ENCODE measurements around the gene MTUS2. TPM values are rescaled to one million over a fixed set of nuclear protein-coding genes. Genes with fewer than 3 reads are reported as not detected.

MTUS2 gene
- 3.0 and 4.3 TPM in 2 replicates for total RNA-seq
- 4.3 and 4.9 TPM in 2 replicates for polyA plus RNA-seq

- Histone ChIP-seq H3K27ac (no peak within 1 kb of the TSS), H2AFZ (peak within 1 kb of the TSS; percentile 87), H3K9me3 (ENCODE audit: low read depth) (no peaks in the 10 kb centered on the region), H3K36me3 (replicated peaks; ENCODE audit: insufficient read depth, low read depth) (no peaks in the 10 kb centered on the region), H3K4me1 (ENCODE audit: insufficient read depth) (peaks cover 13% of the 10 kb centered on the region), H3K79me2 (no peaks in the 10 kb centered on the region), H3K4me3 (peak within 1 kb of the TSS; percentile 70), H3K9me2 (replicated peaks; ENCODE audit: insufficient read depth) (no peaks in the 10 kb centered on the region), H4K20me1 (ENCODE audit: insufficient read depth, poor library complexity, severe bottlenecking) (no peaks in the 10 kb centered on the region), H3K4me2 (peak within 1 kb of the TSS; percentile 100), H3K27me3 (peaks cover 48% of the 10 kb centered on the region)
- peak; percentile 61 for DNase-seq (ENCODE audit: low spot score)
- TF ChIP-seq EZH2 (IDR thresholded peaks at IDR 0.05; ENCODE audit: borderline replicate concordance) (peak; percentile 47), CTCF (IDR thresholded peaks at IDR 0.05; ENCODE audit: poor library complexity) (no peak), EZH2phosphoT487 (IDR thresholded peaks at IDR 0.05; ENCODE audit: low read depth, severe bottlenecking, unreplicated experiment) (no peak)
- WGBS (ENCODE audit: low lambda C conversion rate, missing lambda C conversion rate) = 2% methylated on average over 84 of the region's 89 CpGs
These were observed at the start of gene MTUS2 for GRCh38 chr13:28820099-28821051. MTUS2 (plus strand) TSS chr13:28820339.

GRCh38 chr13:28778308-28779215, 41.6 kb upstream of the MTUS2 start:
- Histone ChIP-seq H2AFZ (no peak overlapping the region), H3K27me3 (no peaks in the 10 kb centered on the region), H3K9me3 (ENCODE audit: low read depth) (no peaks in the 10 kb centered on the region), H3K4me2 (no peak overlapping the region), H3K36me3 (replicated peaks; ENCODE audit: insufficient read depth, low read depth) (no peaks in the 10 kb centered on the region), H3K4me3 (no peak overlapping the region), H3K79me2 (no peaks in the 10 kb centered on the region), H3K9me2 (replicated peaks; ENCODE audit: insufficient read depth) (no peaks in the 10 kb centered on the region), H4K20me1 (ENCODE audit: insufficient read depth, poor library complexity, severe bottlenecking) (no peaks in the 10 kb centered on the region), H3K27ac (no peak overlapping the region), H3K4me1 (ENCODE audit: insufficient read depth) (no peaks in the 10 kb centered on the region)
- WGBS (ENCODE audit: low lambda C conversion rate, missing lambda C conversion rate) = 97% methylated on average over 48 of the region's 48 CpGs
- no peak for DNase-seq (ENCODE audit: low spot score)
- TF ChIP-seq EZH2 (IDR thresholded peaks at IDR 0.05; ENCODE audit: borderline replicate concordance) (no peak), EZH2phosphoT487 (IDR thresholded peaks at IDR 0.05; ENCODE audit: low read depth, severe bottlenecking, unreplicated experiment) (no peak), CTCF (IDR thresholded peaks at IDR 0.05; ENCODE audit: poor library complexity) (no peak)

GRCh38 chr13:28792992-28793391, 27.1 kb upstream of the MTUS2 start:
- no peak overlapping the region for H3K4me2 ChIP-seq
- no peaks in the 10 kb centered on the region for H3K27me3 ChIP-seq
- H3K79me2 ChIP-seq = no peaks in the 10 kb centered on the region
- H2AFZ ChIP-seq = no peak overlapping the region
- H3K27ac ChIP-seq = no peak overlapping the region
- H3K9me2 ChIP-seq (replicated peaks; ENCODE audit: insufficient read depth) = no peaks in the 10 kb centered on the region
- TF ChIP-seq EZH2 (IDR thresholded peaks at IDR 0.05; ENCODE audit: borderline replicate concordance) = no peak
- TF ChIP-seq EZH2phosphoT487 (IDR thresholded peaks at IDR 0.05; ENCODE audit: low read depth, severe bottlenecking, unreplicated experiment) = no peak
- TF ChIP-seq CTCF (IDR thresholded peaks at IDR 0.05; ENCODE audit: poor library complexity) = no peak
- no peak overlapping the region for H3K4me3 ChIP-seq
- DNase-seq (ENCODE audit: low spot score) = no peak
- no peaks in the 10 kb centered on the region for H3K36me3 ChIP-seq (replicated peaks; ENCODE audit: insufficient read depth, low read depth)
- no peaks in the 10 kb centered on the region for H3K9me3 ChIP-seq (ENCODE audit: low read depth)
- 62% methylated on average over 2 of the region's 2 CpGs for WGBS (ENCODE audit: low lambda C conversion rate, missing lambda C conversion rate)
- H3K4me1 ChIP-seq (ENCODE audit: insufficient read depth) = no peaks in the 10 kb centered on the region
- no peaks in the 10 kb centered on the region for H4K20me1 ChIP-seq (ENCODE audit: insufficient read depth, poor library complexity, severe bottlenecking)

Data from hepatocyte (in vitro differentiated cells).